B cell (primary cell): Measurements from ENCODE around the gene ASIC1. TPM values are rescaled to one million over a fixed set of nuclear protein-coding genes. Genes with fewer than 3 reads are reported as not detected.

Experiments used
- ATAC-seq: fragments of 200-7000 bp; cut with Tn5 transposase; one replicate; pipeline ENCODE4 v1.10.0; 2021; ENCODE audit warnings: low read depth, mild to moderate bottlenecking, moderate number of reproducible peaks, moderate library complexity
- CTCF ChIA-PET: fragments of 350-600 bp; sonication (Branson Sonifier 250); formaldehyde crosslinking; loops from one replicate; lab custom pipeline; 2021; ENCODE audit warnings: antibody characterized with exemption, inconsistent platforms; lab: Charles Lee
- POLR2A ChIA-PET: fragments of 350-600 bp; sonication (Branson Sonifier 250); formaldehyde crosslinking; loops from one replicate; lab custom pipeline; 2021; ENCODE audit warnings: antibody characterized with exemption; lab: Charles Lee
- DNase-seq: peaks from one replicate; pipeline ENCODE4 v3.0.0; 2013
- H2AFZ ChIP-seq: 2 replicates; pipeline ENCODE4 v1.6.1; 2012; ENCODE audit warnings: mild to moderate bottlenecking, low read depth, low read length; ENCODE audit not compliant: insufficient read depth, poor library complexity, severe bottlenecking
- H3K27ac ChIP-seq, 2 donors: 1 replicate in 1 of 2; 2 replicates in 1 of 2; pipeline ENCODE4 v1.5.1; 2012 to 2013; ENCODE audit warnings: low read length in 2 of 2, mild to moderate bottlenecking in 2 of 2, moderate library complexity in 1 of 2
- H3K27me3 ChIP-seq, 4 experiments: fragments of 200-600 bp in 1 of 4; sonication (generic) in 1 of 4; replicated peaks in 1 of 4; 1 replicate in 2 of 4; 2 replicates in 2 of 4; pipeline versions ENCODE4 v1.6.1 to v1.7.0; 2013 to 2016; ENCODE audit warnings: low read length in 3 of 4, mild to moderate bottlenecking in 2 of 4, mixed read lengths in 1 of 4, moderate library complexity in 1 of 4; ENCODE audit not compliant: insufficient read depth in 4 of 4, control insufficient read depth in 3 of 4; ENCODE audit errors: control extremely low read depth in 1 of 4
- H3K36me3 ChIP-seq, 2 experiments: replicated peaks in 1 of 2; 1 replicate in 1 of 2; 2 replicates in 1 of 2; pipeline versions ENCODE4 v1.6.1 to v1.7.1; 2013; ENCODE audit warnings: low read length in 1 of 2; ENCODE audit not compliant: insufficient read depth in 2 of 2, control insufficient read depth in 1 of 2; ENCODE audit errors: control extremely low read depth in 1 of 2, extremely low read depth in 1 of 2
- H3K4me1 ChIP-seq, 2 donors: fragments of 200-600 bp in 1 of 2; sonication (generic) in 1 of 2; 1 replicate in 1 of 2; 2 replicates in 1 of 2; pipeline versions ENCODE4 v1.5.1 to v1.6.1; 2013 to 2017; ENCODE audit warnings: low read length in 2 of 2; ENCODE audit not compliant: control insufficient read depth in 2 of 2, insufficient read depth in 2 of 2
- H3K4me2 ChIP-seq: replicated peaks from 2 replicates; pipeline ENCODE3; 2012; ENCODE audit warnings: mild to moderate bottlenecking, low read depth, low read length; ENCODE audit not compliant: poor library complexity, severe bottlenecking
- H3K4me3 ChIP-seq, 5 experiments: fragments of 200-600 bp in 1 of 5; sonication (generic) in 1 of 5; 1 replicate in 3 of 5; 2 replicates in 2 of 5; pipeline versions ENCODE4 v1.5.1 to v1.7.0; 2011 to 2016; ENCODE audit warnings: low read length in 4 of 5, mild to moderate bottlenecking in 4 of 5, low read depth in 2 of 5, control low read depth in 1 of 5, moderate library complexity in 1 of 5; ENCODE audit not compliant: insufficient read depth in 1 of 5; ENCODE audit errors: control extremely low read depth in 1 of 5, extremely low read depth in 1 of 5
- H3K79me2 ChIP-seq: fragments of 200-600 bp; sonication (generic); one replicate; pipeline ENCODE4 v1.6.0; 2016; ENCODE audit warnings: low read length; ENCODE audit not compliant: control insufficient read depth, insufficient read depth
- H3K9ac ChIP-seq: fragments of 200-600 bp; sonication (generic); 2 replicates; pipeline ENCODE4 v1.6.1; 2017; ENCODE audit warnings: mild to moderate bottlenecking, low read length, moderate library complexity
- H3K9me3 ChIP-seq, 3 donors: one replicate each; pipeline versions ENCODE4 v1.6.1 to v1.7.1; 2013; ENCODE audit warnings: low read length in 2 of 3; ENCODE audit not compliant: control insufficient read depth in 2 of 3, insufficient read depth in 1 of 3; ENCODE audit errors: control extremely low read depth in 1 of 3
- H4K20me1 ChIP-seq: 2 replicates; pipeline ENCODE4 v1.6.0; 2012; ENCODE audit warnings: mild to moderate bottlenecking, low read length; ENCODE audit not compliant: insufficient read depth, control insufficient read depth, poor library complexity, severe bottlenecking
- H3K27ac Mint-ChIP-seq: one replicate; pipeline ENCODE4 v1.8.0; 2021; ENCODE audit warnings: mixed read lengths
- H3K27me3 Mint-ChIP-seq: one replicate; pipeline ENCODE4 v1.8.0; 2021; ENCODE audit warnings: mixed read lengths
- H3K4me1 Mint-ChIP-seq: one replicate; pipeline ENCODE4 v1.8.0; 2021; ENCODE audit warnings: mixed read lengths
- H3K4me3 Mint-ChIP-seq: one replicate; pipeline ENCODE4 v1.8.0; 2021; ENCODE audit warnings: mixed read lengths
- H3K9me3 Mint-ChIP-seq: one replicate; pipeline ENCODE4 v1.8.0; 2022; ENCODE audit warnings: mixed read lengths; ENCODE audit not compliant: insufficient read depth
- CTCF ChIP-seq: fragments of 200-600 bp; IDR thresholded peaks from one replicate; pipeline ENCODE4 v1.8.0; 2022; ENCODE audit warnings: antibody characterized with exemption, mild to moderate bottlenecking
- EZH2 ChIP-seq: IDR thresholded peaks from 2 replicates; pipeline ENCODE4 v1.6.1; 2012; ENCODE audit warnings: borderline replicate concordance, low read depth, mild to moderate bottlenecking, moderate library complexity, low read length; ENCODE audit not compliant: insufficient read depth, poor library complexity, severe bottlenecking
- WGBS: methylation state at CpG from one replicate; pipeline ENCODE4 v1.1.5; 2013; ENCODE audit warnings: missing lambda C conversion rate; ENCODE audit not compliant: insufficient coverage; 5-methylcytosine and 5-hydroxymethylcytosine counted together
- intact Hi-C: fragments of 100-400 bp; cut with micrococcal nuclease; formaldehyde crosslinking; loops from one replicate; pipeline ENCODE4 v1.10.0; 2022
- polyA plus RNA-seq: library from polyadenylated mRNA; depleted of rRNA; stranded (reverse); fragments of >200 nt; gene quantifications from 2 replicates; pipeline ENCODE4 v1.2.3, GENCODE V29; 2012
- total RNA-seq, 2 donors: library from RNA; stranded (reverse); fragments of 120-200 nt in 1 of 2; gene quantifications; 1 replicate in 1 of 2; 2 replicates in 1 of 2; pipeline versions ENCODE4 v1.2.3 to v1.2.4, GENCODE V29; 2013 to 2022

ASIC1 gene
- total and polyA plus RNA-seq, 2 donors (not counting 1 experiment from before 2014, with no cell fraction given), result not detected

- peaks cover 4% of the 10 kb centered on the region for H3K4me1 Mint-ChIP-seq
- no peaks in the 10 kb centered on the region for H3K9me3 Mint-ChIP-seq
- peaks cover 0 to 4% (median 0%) of the 10 kb centered on the region in 3 donors for H3K9me3 ChIP-seq
- H3K9ac ChIP-seq, result no peak overlapping the region
- H4K20me1 ChIP-seq, result no peaks in the 10 kb centered on the region
- peaks cover 0 to 35% (median 9%) of the 10 kb centered on the region in 4 experiments for H3K27me3 ChIP-seq
- no peak overlapping the region for H3K4me3 Mint-ChIP-seq
- ChIA-PET CTCF (interaction anchor here (0.5 to 2.8 kb wide), 3 partner anchors 8 to 95 kb away, joined by 3 to 16 read pairs (median 5); no protein-coding TSS in a partner anchor), POLR2A (no interaction called here)
- H3K4me1 ChIP-seq, result peaks cover 7% of the 10 kb centered on the region in 2 donors
- no peak overlapping the region for H2AFZ ChIP-seq
- peaks cover 46% of the 10 kb centered on the region for H3K27me3 Mint-ChIP-seq
- no peak overlapping the region for H3K27ac Mint-ChIP-seq
- 54% methylated on average over 3 of the region's 6 CpGs for whole genome bisulfite sequencing
- intact Hi-C loops, result no loop called here
- TF ChIP-seq CTCF, result no peak
- TF ChIP-seq EZH2, result no peak
- ATAC-seq (no peak), DNase-seq (no peak)
- no peaks in the 10 kb centered on the region for H3K36me3 ChIP-seq
- no peak overlapping the region for H3K4me2 ChIP-seq
- H3K27ac ChIP-seq, result no peak overlapping the region
- no peaks in the 10 kb centered on the region for H3K79me2 ChIP-seq
- no peak overlapping the region for H3K4me3 ChIP-seq
Measured at GRCh38 chr12:50061946-50062686, 4.7 kb downstream of the ASIC1 start.
